ENCODE data around the gene CYB5R4. TPM values are rescaled to one million over a fixed set of nuclear protein-coding genes. Genes with fewer than 3 reads are reported as not detected.

Gene CYB5R4
- total and polyA plus RNA-seq, 10 of the 15 experiments (the other 5 are each of a cell fraction or from before 2014, with no cell fraction given), result 13.4 to 61.1 (median 27.5) TPM

DNA sequence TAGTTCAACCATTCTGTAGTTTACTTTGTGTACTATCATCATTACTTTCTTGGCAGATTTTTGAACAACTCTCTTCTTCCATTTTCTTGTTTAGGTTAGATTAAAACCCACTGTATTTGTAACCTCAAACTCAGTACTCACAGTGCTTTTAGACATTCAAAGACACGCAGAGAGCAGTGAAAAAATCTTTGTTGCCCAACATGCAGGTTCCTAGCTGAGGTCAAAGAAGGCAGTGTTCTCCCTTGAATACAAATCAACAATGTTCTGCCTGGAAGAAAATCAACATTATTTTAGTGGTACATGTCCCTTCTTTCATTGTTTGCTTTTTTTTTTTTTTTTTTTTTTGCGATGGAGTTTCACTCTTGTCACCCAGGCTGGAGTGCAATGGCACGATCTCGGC, 11.2 kb downstream of the CYB5R4 start (continued):
- TF ChIP-seq, protein P1, sequence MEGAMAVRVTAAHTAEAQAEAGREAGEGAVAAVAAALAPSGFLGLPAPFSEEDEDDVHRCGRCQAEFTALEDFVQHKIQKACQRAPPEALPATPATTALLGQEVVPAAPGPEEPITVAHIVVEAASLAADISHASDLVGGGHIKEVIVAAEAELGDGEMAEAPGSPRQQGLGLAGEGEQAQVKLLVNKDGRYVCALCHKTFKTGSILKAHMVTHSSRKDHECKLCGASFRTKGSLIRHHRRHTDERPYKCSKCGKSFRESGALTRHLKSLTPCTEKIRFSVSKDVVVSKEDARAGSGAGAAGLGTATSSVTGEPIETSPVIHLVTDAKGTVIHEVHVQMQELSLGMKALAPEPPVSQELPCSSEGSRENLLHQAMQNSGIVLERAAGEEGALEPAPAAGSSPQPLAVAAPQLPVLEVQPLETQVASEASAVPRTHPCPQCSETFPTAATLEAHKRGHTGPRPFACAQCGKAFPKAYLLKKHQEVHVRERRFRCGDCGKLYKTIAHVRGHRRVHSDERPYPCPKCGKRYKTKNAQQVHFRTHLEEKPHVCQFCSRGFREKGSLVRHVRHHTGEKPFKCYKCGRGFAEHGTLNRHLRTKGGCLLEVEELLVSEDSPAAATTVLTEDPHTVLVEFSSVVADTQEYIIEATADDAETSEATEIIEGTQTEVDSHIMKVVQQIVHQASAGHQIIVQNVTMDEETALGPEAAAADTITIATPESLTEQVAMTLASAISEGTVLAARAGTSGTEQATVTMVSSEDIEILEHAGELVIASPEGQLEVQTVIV (IDR thresholded peaks at IDR 0.05; ENCODE audit: borderline replicate concordance, partially characterized antibody), result no peak
- no peak for TF ChIP-seq PAX5 (IDR thresholded peaks at IDR 0.05; ENCODE audit: borderline replicate concordance, low read depth, low read length)

DNA sequence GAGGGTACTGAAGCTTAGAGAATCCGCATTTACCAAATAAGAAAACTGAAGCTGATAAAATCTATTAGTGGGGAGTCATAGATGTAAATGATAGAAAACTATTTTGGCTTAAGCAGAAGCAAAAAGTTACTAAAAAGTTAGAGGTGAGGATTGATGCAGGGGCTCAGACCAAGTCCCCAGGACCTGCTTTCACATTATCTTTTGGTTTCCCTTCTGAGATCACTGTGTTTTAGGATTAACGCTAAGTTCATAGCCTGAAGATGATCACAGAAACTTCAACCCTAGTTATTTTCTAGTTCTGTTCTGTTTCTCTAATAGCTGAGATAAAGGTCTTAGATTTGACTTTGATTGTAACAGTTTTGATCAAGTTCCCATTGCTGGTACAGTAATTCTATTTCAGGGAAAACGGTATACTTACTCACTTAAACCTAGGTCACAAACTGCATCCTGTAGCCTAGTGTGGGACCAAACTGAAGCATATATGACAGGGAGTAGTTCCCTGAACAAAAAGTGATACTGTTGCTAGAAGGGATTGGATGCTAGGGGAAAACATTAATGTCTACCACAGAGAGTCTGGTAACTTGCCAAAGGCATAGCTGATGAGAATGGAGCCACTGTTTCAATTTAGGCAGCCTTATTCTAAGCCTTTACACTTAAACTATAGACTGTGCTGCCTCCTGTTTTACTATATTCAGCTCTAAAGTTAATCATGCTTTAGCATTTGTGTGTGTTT, 13.1 kb downstream of the CYB5R4 start:
- WGBS (ENCODE audit: insufficient coverage, insufficient replicate concordance, low lambda C conversion rate, missing lambda C conversion rate), result 100% methylated on average over 3 of the region's 3 CpGs
- SMC1A ChIA-PET (ENCODE audit: uncharacterized antibody, unreplicated experiment), result interaction anchor here (1.6 to 1.8 kb wide), 2 partner anchors 13 to 21 kb away, joined by 4 read pairs; partner anchors contain the start of gene CYB5R4
- Histone ChIP-seq H2AFZ (ENCODE audit: control insufficient read depth, low read depth, low read length) (no peak overlapping the region), H3K4me2 (ENCODE audit: control insufficient read depth, insufficient read depth) (no peak overlapping the region), H3K36me3 (ENCODE audit: control insufficient read depth in 2 of 2, insufficient read depth in 2 of 2, low read length in 1 of 2) (peaks cover 1 to 8% of the 10 kb centered on the region in 2 experiments; a peak in 3 of 4 replicates), H3K4me3 (no peak overlapping the region), H4K20me1 (ENCODE audit: control insufficient read depth, insufficient read depth) (no peaks in the 10 kb centered on the region), H3K9ac (ENCODE audit: control insufficient read depth, insufficient read depth, low read length) (no peak overlapping the region), H3K9me3 (replicated peaks; ENCODE audit: control insufficient read depth, insufficient read depth, low read length) (peaks cover 5% of the 10 kb centered on the region), H3K79me2 (ENCODE audit: control insufficient read depth, insufficient read depth, low read length) (no peaks in the 10 kb centered on the region; the same call in none of the 2 replicates), H3K27ac (ENCODE audit: control insufficient read depth, insufficient read depth) (no peak overlapping the region), H3K27me3 (replicated peaks in 1 of 2; ENCODE audit: control insufficient read depth in 2 of 2, insufficient read depth in 2 of 2, low read length in 1 of 2) (no peaks in the 10 kb centered on the region), H3K4me1 (ENCODE audit: control insufficient read depth, insufficient read depth, low read length) (no peaks in the 10 kb centered on the region)
- CTCF ChIA-PET, result interaction anchor here (1.3 kb wide), 1 partner anchor 11 kb away, joined by 4 read pairs; no protein-coding TSS in a partner anchor
- in situ Hi-C loops (cut with MboI) (no loop called here), intact Hi-C loops (cut with micrococcal nuclease; ENCODE audit: unreplicated experiment) (no loop called here)
- DNase-seq (ENCODE audit: low read depth, low spot score) (no peak), ATAC-seq (peak; percentile 34), FAIRE-seq (no peak)
- no TSS peak for BruUV-seq (replicated peaks)
- POLR2A ChIA-PET, result no interaction called here
- RAD21 ChIA-PET (ENCODE audit: unreplicated experiment), result interaction anchor here (1.4 kb wide), 1 partner anchor 355 kb away, joined by 3 read pairs; the partner anchor contains the start of gene CEP162
- TF ChIP-seq ZNF274 (IDR thresholded peaks at IDR 0.05; ENCODE audit: insufficient read depth, insufficient read length) (no peak), CEBPB (IDR thresholded peaks at IDR 0.05; ENCODE audit: borderline replicate concordance in 1 of 2, low read depth in 2 of 2, low read length in 2 of 2) (no peak), ATF7 (IDR thresholded peaks at IDR 0.05; ENCODE audit: low read depth) (no peak), SREBF1 (IDR thresholded peaks at IDR 0.05; ENCODE audit: low read length) (no peak), POLR2AphosphoS2 (IDR thresholded peaks at IDR 0.05; ENCODE audit: low read depth, low read length) (no peak), BCL11A (IDR thresholded peaks at IDR 0.05; ENCODE audit: low read depth, low read length) (no peak), RAD21 (IDR thresholded peaks at IDR 0.05; ENCODE audit: insufficient read depth, low read depth, low read length) (no peak), CHD4 (IDR thresholded peaks at IDR 0.05) (no peak), TAF1 (IDR thresholded peaks at IDR 0.05; ENCODE audit: borderline replicate concordance, low read depth, low read length) (no peak), POLR2A (IDR thresholded peaks at IDR 0.05; ENCODE audit: low read depth, low read length) (no peak), CBFB (IDR thresholded peaks at IDR 0.05; ENCODE audit: low read depth) (no peak), TCF12 (IDR thresholded peaks at IDR 0.05; ENCODE audit: low read depth, low read length) (no peak)
- TF ChIP-seq, protein P2, sequence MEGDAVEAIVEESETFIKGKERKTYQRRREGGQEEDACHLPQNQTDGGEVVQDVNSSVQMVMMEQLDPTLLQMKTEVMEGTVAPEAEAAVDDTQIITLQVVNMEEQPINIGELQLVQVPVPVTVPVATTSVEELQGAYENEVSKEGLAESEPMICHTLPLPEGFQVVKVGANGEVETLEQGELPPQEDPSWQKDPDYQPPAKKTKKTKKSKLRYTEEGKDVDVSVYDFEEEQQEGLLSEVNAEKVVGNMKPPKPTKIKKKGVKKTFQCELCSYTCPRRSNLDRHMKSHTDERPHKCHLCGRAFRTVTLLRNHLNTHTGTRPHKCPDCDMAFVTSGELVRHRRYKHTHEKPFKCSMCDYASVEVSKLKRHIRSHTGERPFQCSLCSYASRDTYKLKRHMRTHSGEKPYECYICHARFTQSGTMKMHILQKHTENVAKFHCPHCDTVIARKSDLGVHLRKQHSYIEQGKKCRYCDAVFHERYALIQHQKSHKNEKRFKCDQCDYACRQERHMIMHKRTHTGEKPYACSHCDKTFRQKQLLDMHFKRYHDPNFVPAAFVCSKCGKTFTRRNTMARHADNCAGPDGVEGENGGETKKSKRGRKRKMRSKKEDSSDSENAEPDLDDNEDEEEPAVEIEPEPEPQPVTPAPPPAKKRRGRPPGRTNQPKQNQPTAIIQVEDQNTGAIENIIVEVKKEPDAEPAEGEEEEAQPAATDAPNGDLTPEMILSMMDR (IDR thresholded peaks at IDR 0.05 in 2 of 3, conservative IDR thresholded peaks at IDR 0.05 in 1 of 3; ENCODE audit: control insufficient read depth in 2 of 3, extremely low read depth in 1 of 3, insufficient read depth in 1 of 3, low read depth in 3 of 3, low read length in 3 of 3), result no peak

Data from GM12878 (cell line).